Suppressor macrophage treated with lipopolysaccharide for 1 hour (primary cell): ENCODE data around the gene TRIP6.
A peak's percentile ranks its signal among the peaks of the same experiment; 100 is the strongest.
"Not testable (repeated sequence)": the region's sequence is repeated elsewhere in the genome, so short reads cannot be mapped to it uniquely, and the experiment has no call there.

ENCODE experiments used
- DNase-seq, 3 donors: peaks; one replicate each; pipeline ENCODE4 v3.0.0-alpha.2; 2020 to 2022

TRIP6 gene

GRCh38 chr7:100839361-100839760, 27.8 kb upstream of the TRIP6 start:
- DNase-seq: no peak

- DNase-seq: no peak
Observed at GRCh38 chr7:100840470-100841100, 26.6 kb upstream of the TRIP6 start.

GRCh38 chr7:100847360-100847759, 19.8 kb upstream of the TRIP6 start:
- no peak for DNase-seq

GRCh38 chr7:100852048-100852872, 14.9 kb upstream of the TRIP6 start, which contains the start of gene SLC12A9:
TSS of gene SLC12A9 (plus strand) at chr7:100852713. CDS start at chr7:100854198, 1,485 bp downstream.
- peak; percentile 93 to 98 (median 97) for DNase-seq

- no peak for DNase-seq
Observed at GRCh38 chr7:100854146-100854895, 12.9 kb upstream of the TRIP6 start.

GRCh38 chr7:100854899-100855298, 12.3 kb upstream of the TRIP6 start:
- not testable (repeated sequence) for DNase-seq

GRCh38 chr7:100855515-100855914, 11.7 kb upstream of the TRIP6 start:
- DNase-seq: no peak

- DNase-seq: no peak
Observed at GRCh38 chr7:100856871-100857282, 10.3 kb upstream of the TRIP6 start.

GRCh38 chr7:100859856-100860255, 7.3 kb upstream of the TRIP6 start:
- no peak for DNase-seq

- DNase-seq: no peak
Observed at GRCh38 chr7:100860702-100861615, 6.2 kb upstream of the TRIP6 start.

- no peak for DNase-seq
Observed at GRCh38 chr7:100861616-100861985, 5.6 kb upstream of the TRIP6 start.

GRCh38 chr7:100863406-100863950, 3.7 kb upstream of the TRIP6 start:
- DNase-seq: peak in 1 of 3 donors; percentile 24

- DNase-seq: no peak
Observed at GRCh38 chr7:100864263-100864845, 2.8 kb upstream of the TRIP6 start.

GRCh38 chr7:100865372-100865911, 1.7 kb upstream of the TRIP6 start:
- DNase-seq: no peak

- DNase-seq: peak; percentile 20 to 58 (median 53)
Observed at GRCh38 chr7:100865938-100866728, 1.1 kb upstream of the TRIP6 start.

- no peak for DNase-seq
Observed at GRCh38 chr7:100866729-100867039, 503 bp upstream of the TRIP6 start.

GRCh38 chr7:100867776-100868485, 744 bp downstream of the TRIP6 start:
- no peak for DNase-seq

GRCh38 chr7:100873599-100874299, 6.6 kb downstream of the TRIP6 start:
- DNase-seq: no peak

- no peak for DNase-seq
Observed at GRCh38 chr7:100874300-100874576, 7.1 kb downstream of the TRIP6 start.
